RWPE1 (cell line): Measurements from ENCODE around the gene ZBTB7C.

Experiments used
- CTCF ChIA-PET: fragments of 350-600 bp; sonication (Branson Sonifier 250); formaldehyde crosslinking; extraction: SDS; loops from one replicate; lab custom pipeline; 2021; lab: Yijun Ruan, JAX
- POLR2A ChIA-PET: fragments of 400-600 bp; formaldehyde crosslinking; extraction: SDS; loops from one replicate; lab custom pipeline; 2020; ENCODE audit warnings: antibody characterized with exemption; ENCODE audit not compliant: low non-redundant PET; lab: Yijun Ruan, JAX
- DNase-seq: peaks from one replicate; pipeline ENCODE4 v3.0.0; 2012; ENCODE audit warnings: low spot score
- H3K27ac ChIP-seq: fragments of 450-650 bp; 2 replicates; pipeline ENCODE4 v1.5.1; 2017
- CTCF ChIP-seq: fragments of 450-650 bp; conservative IDR thresholded peaks from 2 replicates; pipeline ENCODE4 v1.5.1; 2017; ENCODE audit warnings: low read depth, mild to moderate bottlenecking

ZBTB7C gene

GRCh38 chr18:48192542-48192941, 216.6 kb downstream of the ZBTB7C start:
- ChIA-PET CTCF (no interaction called here), POLR2A (no interaction called here)
- H3K27ac ChIP-seq = no peak overlapping the region
- no peak for TF ChIP-seq CTCF
- no peak for DNase-seq

GRCh38 chr18:48191494-48191893, 217.7 kb downstream of the ZBTB7C start:
- POLR2A ChIA-PET = no interaction called here
- H3K27ac ChIP-seq = no peak overlapping the region
- TF ChIP-seq CTCF = no peak
- no peak for DNase-seq
- CTCF ChIA-PET = interaction anchor here (0.6 kb wide), 1 partner anchor 246 kb away, joined by 3 read pairs; no protein-coding TSS in a partner anchor

- ChIA-PET CTCF (no interaction called here), POLR2A (no interaction called here)
- no peak overlapping the region for H3K27ac ChIP-seq
- no peak for TF ChIP-seq CTCF
- no peak for DNase-seq
Measured at GRCh38 chr18:48190994-48191393, 218.2 kb downstream of the ZBTB7C start.

- TF ChIP-seq CTCF = no peak
- ChIA-PET POLR2A (no interaction called here), CTCF (no interaction called here)
- H3K27ac ChIP-seq = no peak overlapping the region
- no peak for DNase-seq
Measured at GRCh38 chr18:48188609-48189008, 220.6 kb downstream of the ZBTB7C start.

GRCh38 chr18:48186861-48187260, 222.3 kb downstream of the ZBTB7C start:
- no peak for TF ChIP-seq CTCF
- ChIA-PET CTCF (interaction anchor here (0.6 kb wide), 1 partner anchor 19 kb away, joined by 3 read pairs; no protein-coding TSS in a partner anchor), POLR2A (no interaction called here)
- H3K27ac ChIP-seq = no peak overlapping the region
- DNase-seq = no peak

GRCh38 chr18:48186131-48186766, 222.9 kb downstream of the ZBTB7C start:
- no peak overlapping the region for H3K27ac ChIP-seq
- CTCF ChIA-PET = interaction anchor here (0.6 kb wide), 1 partner anchor 20 kb away, joined by 3 read pairs; no protein-coding TSS in a partner anchor
- no peak for DNase-seq
- TF ChIP-seq CTCF = no peak
- POLR2A ChIA-PET = no interaction called here
